Stimulated activated CD8-positive, alpha-beta memory T cell treated with anti-CD3 and anti-CD28 coated beads, Interleukin-12 subunit alpha, Interleukin-12 subunit beta, amount 100 ng/mL, for 1 hour (primary cell): ENCODE data around the gene FBXO31.

Experiments
- DNase-seq: peaks from one replicate; pipeline ENCODE4 v3.0.0-alpha.2; 2020; ENCODE audit warnings: low read depth

Gene FBXO31, protein sequence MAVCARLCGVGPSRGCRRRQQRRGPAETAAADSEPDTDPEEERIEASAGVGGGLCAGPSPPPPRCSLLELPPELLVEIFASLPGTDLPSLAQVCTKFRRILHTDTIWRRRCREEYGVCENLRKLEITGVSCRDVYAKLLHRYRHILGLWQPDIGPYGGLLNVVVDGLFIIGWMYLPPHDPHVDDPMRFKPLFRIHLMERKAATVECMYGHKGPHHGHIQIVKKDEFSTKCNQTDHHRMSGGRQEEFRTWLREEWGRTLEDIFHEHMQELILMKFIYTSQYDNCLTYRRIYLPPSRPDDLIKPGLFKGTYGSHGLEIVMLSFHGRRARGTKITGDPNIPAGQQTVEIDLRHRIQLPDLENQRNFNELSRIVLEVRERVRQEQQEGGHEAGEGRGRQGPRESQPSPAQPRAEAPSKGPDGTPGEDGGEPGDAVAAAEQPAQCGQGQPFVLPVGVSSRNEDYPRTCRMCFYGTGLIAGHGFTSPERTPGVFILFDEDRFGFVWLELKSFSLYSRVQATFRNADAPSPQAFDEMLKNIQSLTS

DNA sequence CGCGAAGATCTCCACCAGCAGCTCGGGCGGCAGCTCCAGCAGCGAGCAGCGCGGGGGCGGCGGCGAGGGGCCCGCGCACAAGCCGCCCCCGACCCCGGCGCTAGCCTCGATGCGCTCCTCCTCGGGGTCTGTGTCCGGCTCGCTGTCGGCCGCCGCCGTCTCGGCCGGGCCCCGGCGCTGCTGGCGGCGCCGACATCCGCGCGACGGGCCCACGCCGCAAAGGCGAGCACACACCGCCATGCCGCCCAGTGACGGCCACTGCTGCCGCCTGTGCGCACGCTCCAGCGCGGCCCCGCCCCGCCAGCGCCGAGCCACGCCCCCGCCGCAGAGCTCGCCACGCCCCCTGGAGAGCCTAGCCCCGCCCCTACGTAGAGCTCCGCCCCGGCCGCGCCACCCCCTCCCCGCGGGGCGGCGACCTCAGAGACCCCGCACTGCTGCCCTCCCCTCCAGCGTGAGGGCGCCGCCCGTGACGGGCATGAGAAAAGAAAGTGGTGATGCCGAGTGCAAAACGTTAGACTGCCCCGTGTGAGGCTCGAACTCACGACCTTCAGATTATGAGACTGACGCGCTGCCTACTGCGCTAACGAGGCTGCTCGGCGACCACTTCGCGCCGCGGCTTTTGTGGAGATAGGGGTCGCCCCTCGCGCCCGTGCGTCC lies at the start of gene FBXO31:
Gene FBXO31 (minus strand): TSS at position 272 of the 657 bp plus-strand sequence. CDS start 32 bp downstream, at position 240.
- peak; percentile 76 for DNase-seq

DNA sequence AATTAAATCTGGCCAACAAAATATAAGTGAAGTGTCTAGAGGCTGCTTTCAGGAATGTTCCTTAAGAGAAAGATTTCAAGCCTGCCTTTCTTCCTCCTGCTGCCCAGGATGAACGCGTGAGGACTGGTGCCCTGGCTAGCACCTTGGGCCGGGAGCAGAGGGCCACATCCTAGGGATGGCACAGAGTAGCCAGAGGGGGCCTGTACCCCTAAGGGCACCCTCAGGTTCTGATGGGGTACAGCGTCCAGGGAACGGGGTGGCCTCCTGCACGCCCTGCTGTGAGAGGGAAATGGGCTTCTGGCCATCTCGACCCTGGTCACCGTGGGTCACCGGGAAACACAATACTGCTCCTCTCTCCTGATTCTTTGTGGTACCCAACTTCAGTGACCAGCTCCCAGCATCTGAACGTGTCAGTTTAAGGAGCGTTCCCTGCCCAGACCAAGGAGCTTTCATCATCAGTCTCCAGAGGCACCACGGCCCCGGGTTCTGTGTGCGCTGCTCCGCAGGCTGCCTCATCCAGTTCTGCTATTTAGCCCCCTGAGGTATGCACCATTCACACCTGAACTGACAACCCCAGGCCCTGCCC lies 48.8 kb upstream of the FBXO31 start:
- no peak for DNase-seq

- no peak for DNase-seq
Measured at GRCh38 chr16:87431926-87432325, 48.4 kb upstream of the FBXO31 start.

DNA sequence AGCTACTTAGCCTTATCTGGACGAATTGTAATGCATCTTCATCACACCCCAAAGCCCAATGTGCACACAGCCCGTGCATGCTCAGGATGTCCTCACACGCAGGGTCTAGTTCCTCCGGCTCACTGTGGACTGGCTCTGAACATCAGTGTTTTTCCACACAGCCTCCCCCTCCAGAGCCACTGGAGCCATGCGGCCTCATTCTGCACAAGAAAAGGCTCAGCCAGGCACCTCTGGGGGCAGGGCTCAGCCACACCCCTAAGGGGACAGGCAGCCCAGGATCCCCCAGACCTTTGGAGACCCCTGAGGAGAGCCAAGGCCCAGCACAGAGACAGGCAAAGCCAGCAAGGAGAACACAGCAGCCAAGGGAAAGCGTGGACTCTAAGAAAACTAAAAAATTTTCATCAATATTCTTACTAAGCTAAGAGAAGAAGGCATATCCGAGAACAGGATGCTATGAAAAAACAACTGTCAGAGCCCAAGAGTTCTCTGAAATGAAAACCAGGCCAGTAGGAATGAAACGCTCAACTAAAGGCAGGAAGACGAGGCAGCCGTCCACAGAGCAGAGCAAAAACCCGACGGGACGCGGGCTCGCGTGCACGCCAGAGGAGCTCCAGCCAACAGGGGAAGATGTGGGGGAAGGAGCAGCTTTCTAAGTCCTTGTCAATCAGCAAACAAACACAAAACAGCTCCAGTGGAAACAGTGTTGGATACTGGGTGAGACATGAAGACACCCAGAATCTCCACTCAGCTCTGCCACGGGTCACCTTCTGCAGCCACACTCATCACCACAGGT lies 43.0 kb upstream of the FBXO31 start:
- no peak for DNase-seq

- no peak for DNase-seq
Measured at GRCh38 chr16:87425941-87426340, 42.4 kb upstream of the FBXO31 start.

GRCh38 chr16:87424266-87424665 lies 40.7 kb upstream of the FBXO31 start:
- no peak for DNase-seq

GRCh38 chr16:87423429-87423828 lies 39.9 kb upstream of the FBXO31 start:
- DNase-seq = no peak

- DNase-seq = no peak
Measured at GRCh38 chr16:87422106-87422505, 38.5 kb upstream of the FBXO31 start.

GRCh38 chr16:87421003-87421912 lies 37.7 kb upstream of the FBXO31 start:
- DNase-seq = no peak

GRCh38 chr16:87420026-87421002 lies 36.7 kb upstream of the FBXO31 start:
- no peak for DNase-seq

DNA sequence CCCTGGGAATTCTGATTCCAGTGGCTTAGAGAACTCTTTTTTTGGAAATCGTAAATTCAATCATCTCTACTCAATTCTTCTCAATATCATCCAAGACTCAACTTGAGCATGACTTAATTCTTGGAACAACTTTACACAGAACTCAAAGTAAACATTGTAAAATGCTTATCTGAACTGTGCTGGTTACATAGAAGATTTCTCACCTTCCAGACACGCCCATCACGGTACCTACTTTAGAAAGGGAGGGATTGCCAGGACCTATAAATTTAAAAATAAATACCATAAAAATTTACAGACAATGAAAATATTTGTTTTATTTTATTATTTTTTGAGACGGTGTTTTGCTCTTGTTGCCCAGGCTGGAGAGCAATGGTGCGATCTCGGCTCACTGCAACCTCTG lies 35.1 kb upstream of the FBXO31 start:
- DNase-seq = no peak

DNA sequence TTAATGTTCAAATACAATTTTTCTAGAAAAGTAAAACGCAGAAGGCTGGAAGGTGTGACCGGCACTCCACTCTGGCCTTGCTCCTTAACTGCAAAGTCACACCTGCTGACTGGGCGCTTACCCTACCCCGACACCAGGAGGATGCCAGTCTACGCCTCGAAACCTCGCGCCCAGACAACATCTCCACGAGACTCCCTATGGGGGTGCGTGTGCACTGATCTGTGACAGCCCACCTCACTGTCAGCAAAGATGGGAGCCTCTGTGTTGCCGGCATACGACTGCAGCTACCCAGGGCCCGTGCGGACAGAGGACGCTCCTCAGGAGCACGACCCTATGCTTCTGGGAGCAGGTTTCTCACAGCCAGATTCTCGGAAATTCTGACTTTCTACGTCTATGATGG lies 34.6 kb upstream of the FBXO31 start:
- DNase-seq = no peak

DNA sequence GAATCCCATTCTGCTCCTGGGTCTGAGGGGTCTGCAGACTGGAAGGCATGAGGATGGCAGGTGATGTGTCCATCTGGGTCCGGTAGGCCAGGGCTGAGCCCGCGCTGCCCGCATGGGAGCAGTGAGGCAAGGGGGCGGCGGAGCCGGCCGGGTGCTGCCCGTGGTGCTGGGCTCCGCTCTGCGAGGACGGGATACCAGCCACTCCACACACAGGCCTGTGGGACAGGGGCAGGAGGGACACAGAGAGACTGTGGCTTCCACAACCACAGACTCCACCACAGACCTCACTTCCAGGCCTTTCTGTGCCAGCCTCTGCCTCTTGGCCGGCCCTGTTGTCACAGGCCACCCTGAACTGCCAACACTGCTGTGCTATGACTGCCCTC lies 33.9 kb upstream of the FBXO31 start:
- no peak for DNase-seq

DNA sequence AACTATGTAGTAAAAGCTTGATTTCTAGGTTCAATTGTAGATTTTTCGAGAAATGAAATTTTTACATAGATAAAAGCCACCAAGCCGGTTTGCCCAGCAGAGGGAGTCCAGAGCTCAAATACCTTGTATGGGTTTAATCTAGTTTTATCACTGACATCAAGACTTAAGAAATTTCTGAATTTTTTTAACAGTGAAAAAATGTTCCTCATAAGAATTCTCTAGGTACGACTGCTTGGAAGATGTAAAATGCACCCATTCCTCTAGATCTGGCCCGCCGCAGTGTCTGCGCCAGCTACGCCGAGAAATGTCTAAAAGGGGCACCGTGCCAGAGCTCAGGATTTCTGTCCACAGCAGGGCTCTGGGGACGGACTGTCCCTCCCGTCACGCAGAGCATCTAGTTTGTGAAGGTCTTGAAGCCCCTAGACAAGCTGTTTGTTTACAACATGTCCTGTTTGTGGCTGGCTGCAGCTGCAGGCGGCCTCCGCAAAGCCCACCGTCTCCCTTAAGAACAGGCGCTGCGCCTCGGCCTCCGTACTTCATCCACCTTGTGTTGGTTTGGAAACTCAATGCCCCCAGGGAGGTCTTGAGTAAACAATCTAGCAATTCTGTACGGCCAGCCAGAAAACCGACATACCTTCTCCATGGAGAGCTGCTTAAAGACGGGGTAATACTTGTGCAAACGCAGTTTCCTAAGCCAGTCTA lies 33.4 kb upstream of the FBXO31 start:
- no peak for DNase-seq

DNA sequence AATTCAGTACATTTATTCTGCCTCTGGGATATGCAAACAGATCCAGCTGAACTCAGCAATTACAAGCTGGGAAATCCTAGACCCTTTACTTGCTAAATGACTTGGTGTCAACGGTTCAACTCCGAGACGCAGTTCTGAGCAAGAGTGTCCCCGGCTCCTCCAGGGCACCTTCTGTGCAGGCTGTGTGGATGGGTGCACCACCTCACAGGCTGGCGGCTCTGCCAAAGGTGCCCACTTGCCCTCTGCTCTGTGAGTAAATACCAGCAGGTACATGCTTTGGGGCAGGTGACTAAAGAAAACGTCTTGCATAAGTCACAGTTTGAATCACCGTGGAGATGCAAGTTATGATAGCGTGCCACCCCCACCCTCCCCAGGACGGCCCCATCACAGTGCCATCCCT lies 31.9 kb upstream of the FBXO31 start:
- no peak for DNase-seq

GRCh38 chr16:87414251-87414680 lies 30.7 kb upstream of the FBXO31 start:
- DNase-seq = no peak

DNA sequence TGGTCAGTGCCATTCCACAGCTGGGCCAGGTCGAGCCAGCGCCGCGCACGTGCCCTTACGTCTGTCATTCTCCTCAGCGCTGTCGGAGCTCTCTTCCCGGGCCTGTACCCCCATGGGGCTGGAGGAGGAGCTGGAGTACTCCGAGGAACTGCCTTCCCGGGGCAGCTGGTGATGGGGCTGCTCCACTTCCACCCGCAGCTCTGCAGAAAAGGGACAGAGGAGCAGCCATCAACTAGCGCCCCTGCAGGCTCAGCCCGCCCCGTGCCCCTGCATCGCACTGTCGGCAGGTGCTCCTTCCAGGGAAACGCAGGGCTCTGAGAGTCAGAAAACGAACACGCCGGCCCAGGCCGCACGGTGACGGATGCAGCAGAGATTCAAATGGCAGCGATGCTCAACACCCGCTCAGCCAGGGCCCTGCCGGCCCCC lies 29.4 kb upstream of the FBXO31 start:
- DNase-seq = no peak

DNA sequence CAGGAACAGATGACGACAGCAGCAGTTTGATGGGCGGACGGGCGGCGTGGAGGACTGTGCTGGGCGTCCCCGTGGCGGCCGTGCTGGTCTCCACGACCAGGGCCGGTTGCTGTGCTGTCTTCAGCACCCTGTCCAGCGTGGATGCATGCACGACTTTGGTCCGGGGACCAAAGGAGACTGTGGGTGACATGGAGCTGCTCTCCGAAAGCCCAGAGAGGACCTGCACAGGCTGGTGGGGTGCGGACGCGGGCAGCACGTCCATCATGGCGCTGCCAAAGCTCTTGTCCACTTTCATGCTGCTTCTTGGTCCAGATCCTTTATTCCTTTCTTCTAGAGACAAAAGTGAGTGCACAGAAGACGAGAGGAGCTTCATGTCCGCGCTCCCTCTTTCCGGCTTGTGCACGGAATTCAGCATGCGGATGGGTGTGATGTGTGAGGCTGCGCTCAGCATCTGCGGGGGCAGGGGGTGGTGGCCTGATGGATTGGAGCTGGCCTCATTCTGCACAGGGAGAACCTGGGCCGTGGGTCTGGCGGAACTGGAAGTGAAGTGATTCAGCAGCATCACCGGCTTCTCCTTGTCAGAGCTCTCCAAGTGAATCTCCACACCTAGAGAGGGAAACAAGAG lies 28.9 kb upstream of the FBXO31 start:
- DNase-seq = no peak
